Activated CD4-positive, alpha-beta T cell treated with anti-CD3 and anti-CD28 coated beads, Interleukin-2, amount 10 ng/mL, durations not matched to agents 7 days and 5 days (primary cell): ENCODE measurements around the gene ABCC1. TPM values are rescaled to one million over a fixed set of nuclear protein-coding genes. Genes with fewer than 3 reads are reported as not detected.
A peak's percentile ranks its signal among the peaks of the same experiment; 100 is the strongest.
"Not testable (repeated sequence)": the region's sequence is repeated elsewhere in the genome, so short reads cannot be mapped to it uniquely, and the experiment has no call there.

Experiments used
- CTCF ChIA-PET: fragments of 350-600 bp; sonication (Branson Sonifier 250); formaldehyde crosslinking; loops from one replicate; lab custom pipeline; 2021; ENCODE audit warnings: antibody characterized with exemption; lab: Charles Lee
- POLR2A ChIA-PET: fragments of 350-600 bp; sonication (Branson Sonifier 250); formaldehyde crosslinking; loops from one replicate; lab custom pipeline; 2021; ENCODE audit warnings: antibody characterized with exemption; lab: Charles Lee
- DNase-seq: peaks from one replicate; pipeline ENCODE4 v3.0.0-alpha.2; 2020
- H3K27ac Mint-ChIP-seq: one replicate; pipeline ENCODE4 v1.8.0; 2021; ENCODE audit warnings: mild to moderate bottlenecking, moderate library complexity, mixed read lengths
- H3K27me3 Mint-ChIP-seq: one replicate; pipeline ENCODE4 v1.8.0; 2021; ENCODE audit warnings: mixed read lengths
- H3K36me3 Mint-ChIP-seq: one replicate; pipeline ENCODE4 v1.8.0; 2021; ENCODE audit warnings: low read depth, mixed read lengths
- H3K4me1 Mint-ChIP-seq: one replicate; pipeline ENCODE4 v1.8.0; 2021; ENCODE audit warnings: mixed read lengths
- H3K4me3 Mint-ChIP-seq: one replicate; pipeline ENCODE4 v1.8.0; 2021; ENCODE audit warnings: mild to moderate bottlenecking, moderate library complexity, mixed read lengths
- H3K9me3 Mint-ChIP-seq: one replicate; pipeline ENCODE4 v1.8.0; 2021; ENCODE audit warnings: mixed read lengths
- total RNA-seq, 2 experiments: library from RNA; stranded (reverse); gene quantifications; one replicate each; pipeline ENCODE4 v1.2.3, GENCODE V29; 2021

The ABCC1 gene
- total RNA-seq, 2 experiments from 2014 or later, result 51.7 to 55.2 TPM

DNA sequence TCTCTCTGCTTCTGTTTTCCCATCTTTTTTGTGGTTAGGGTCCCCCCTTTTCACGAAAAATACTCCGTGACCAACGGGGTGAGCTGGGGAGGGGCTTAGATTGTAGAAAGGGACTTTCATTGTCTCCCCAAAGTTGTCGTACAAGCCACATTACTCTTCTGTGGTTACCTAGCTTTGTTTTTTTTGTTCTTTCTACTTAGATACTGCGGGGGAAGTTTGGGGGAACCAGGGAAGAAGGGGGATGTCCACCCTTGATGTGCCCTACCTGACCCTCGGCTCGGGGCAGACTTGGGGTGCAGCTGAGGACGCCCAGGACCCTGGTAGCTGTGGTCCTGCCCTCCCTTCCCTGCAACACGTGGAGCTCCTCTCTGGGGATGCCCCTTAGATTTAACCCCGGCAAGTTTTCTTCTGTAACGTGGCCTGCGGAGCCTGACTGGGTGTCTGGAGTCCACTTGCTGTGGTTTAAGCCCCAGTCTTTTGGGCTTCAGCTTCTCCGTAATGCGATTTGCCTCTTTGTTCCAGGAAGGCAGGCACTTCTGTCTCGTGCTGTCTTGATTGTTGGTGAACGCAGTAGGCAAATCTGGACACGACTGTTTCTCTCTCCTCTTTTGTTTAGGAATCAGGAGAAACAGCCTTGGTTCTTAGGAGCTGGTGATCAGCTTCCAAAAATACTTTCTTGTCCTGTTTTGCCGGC, 892 bp downstream of the ABCC1 start:
- H3K9me3 Mint-ChIP-seq, result no peaks in the 10 kb centered on the region
- peak overlapping the region; percentile 97 for H3K4me3 Mint-ChIP-seq
- POLR2A ChIA-PET, result interaction anchor here (1.1 kb wide), 1 partner anchor 9 kb away, joined by 11 read pairs; no protein-coding TSS in a partner anchor
- H3K4me1 Mint-ChIP-seq, result peaks cover 47% of the 10 kb centered on the region
- H3K27ac Mint-ChIP-seq, result peak overlapping the region; percentile 92
- peak; percentile 41 for DNase-seq
- H3K27me3 Mint-ChIP-seq, result no peaks in the 10 kb centered on the region
- peaks cover 22% of the 10 kb centered on the region for H3K36me3 Mint-ChIP-seq
- CTCF ChIA-PET, result interaction anchor here (1.0 to 2.5 kb wide), 5 partner anchors 9 to 77 kb away, joined by 3 to 9 read pairs (median 4); no protein-coding TSS in a partner anchor

DNA sequence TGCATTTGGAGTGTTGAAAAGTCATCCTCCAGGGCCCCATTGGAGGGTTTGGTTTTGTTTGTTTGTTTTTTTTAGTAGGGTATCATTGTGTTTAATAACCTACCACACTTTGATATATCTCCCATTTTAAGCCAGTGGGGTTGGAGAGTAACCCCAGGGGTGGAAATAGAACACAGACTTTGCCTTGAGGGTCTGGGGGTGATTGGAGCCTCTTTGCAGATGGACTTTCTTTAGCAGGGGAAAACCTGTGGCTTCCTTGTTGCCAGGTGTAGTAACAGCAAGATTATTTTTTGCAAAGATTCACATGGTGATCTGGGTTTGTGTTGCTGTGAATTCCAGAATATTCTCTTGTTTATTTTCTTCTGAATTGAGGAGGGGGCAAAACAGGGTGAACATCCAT, 1.5 kb downstream of the ABCC1 start:
- Mint-ChIP-seq H3K36me3 (peaks cover 25% of the 10 kb centered on the region), H3K27ac (peak overlapping the region; percentile 92), H3K27me3 (no peaks in the 10 kb centered on the region), H3K4me1 (peaks cover 52% of the 10 kb centered on the region), H3K4me3 (peak overlapping the region; percentile 97), H3K9me3 (no peaks in the 10 kb centered on the region)
- ChIA-PET POLR2A (interaction anchor here (1.1 kb wide), 1 partner anchor 8 kb away, joined by 11 read pairs; no protein-coding TSS in a partner anchor), CTCF (interaction anchor here (1.3 to 2.5 kb wide), 5 partner anchors 8 to 84 kb away, joined by 3 to 9 read pairs (median 4); no protein-coding TSS in a partner anchor)
- no peak for DNase-seq

DNA sequence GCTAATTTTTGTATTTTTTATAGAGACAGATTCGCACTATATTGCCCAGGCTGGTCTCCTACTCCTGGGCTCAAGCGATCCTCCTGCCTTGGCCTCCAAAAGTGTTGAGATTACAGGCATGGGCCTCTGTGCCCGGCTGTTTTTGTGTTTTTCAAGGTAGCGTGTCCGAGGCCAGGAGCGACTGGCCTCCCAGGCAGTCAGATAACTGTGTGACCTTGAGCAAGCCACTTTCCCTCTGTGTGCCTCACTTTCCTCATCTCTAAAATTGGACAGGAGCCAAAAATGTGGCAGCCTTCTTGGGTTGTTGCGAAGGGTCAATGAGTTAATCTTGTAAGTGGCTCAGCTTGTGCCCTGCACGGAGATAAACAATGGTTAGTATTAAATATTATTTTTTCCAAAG, 2.4 kb downstream of the ABCC1 start:
- DNase-seq, result no peak
- Mint-ChIP-seq H3K9me3 (no peaks in the 10 kb centered on the region), H3K27me3 (no peaks in the 10 kb centered on the region), H3K4me1 (peaks cover 62% of the 10 kb centered on the region), H3K4me3 (peak overlapping the region; percentile 97), H3K27ac (peak overlapping the region; percentile 19), H3K36me3 (peaks cover 30% of the 10 kb centered on the region)
- ChIA-PET CTCF (interaction anchor here (1.6 to 2.5 kb wide), 2 partner anchors 11 to 85 kb away, joined by 4 to 9 read pairs; no protein-coding TSS in a partner anchor), POLR2A (no interaction called here)

DNA sequence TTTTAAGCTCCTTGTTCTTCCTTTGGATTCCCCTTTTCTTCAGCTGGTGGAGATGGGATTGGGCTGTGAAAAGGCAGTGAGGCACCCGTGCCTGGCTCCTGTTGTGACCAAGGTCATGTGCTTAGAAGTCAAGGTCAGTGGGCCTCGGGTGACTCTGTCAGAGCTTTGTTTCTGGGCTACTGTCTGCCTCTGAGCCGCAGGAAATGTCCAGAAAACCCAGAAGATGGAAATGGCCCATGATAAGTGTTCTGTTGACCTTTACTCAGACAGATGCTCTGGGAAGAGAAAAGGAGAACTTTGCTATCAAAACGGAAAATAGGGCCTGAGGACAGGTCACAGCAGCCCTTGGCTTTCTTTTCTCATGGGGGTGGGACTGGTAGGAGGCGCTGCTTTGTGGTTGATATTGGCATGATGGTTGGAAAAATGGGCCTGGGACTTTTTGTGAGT, 2.9 kb downstream of the ABCC1 start:
- Mint-ChIP-seq H3K27me3 (no peaks in the 10 kb centered on the region), H3K36me3 (peaks cover 31% of the 10 kb centered on the region), H3K27ac (peak overlapping the region; percentile 19), H3K9me3 (no peaks in the 10 kb centered on the region), H3K4me3 (peak overlapping the region; percentile 97), H3K4me1 (peaks cover 64% of the 10 kb centered on the region)
- no peak for DNase-seq
- POLR2A ChIA-PET, result no interaction called here
- CTCF ChIA-PET, result interaction anchor here (1.6 to 2.5 kb wide), 2 partner anchors 12 to 85 kb away, joined by 4 to 9 read pairs; no protein-coding TSS in a partner anchor

DNA sequence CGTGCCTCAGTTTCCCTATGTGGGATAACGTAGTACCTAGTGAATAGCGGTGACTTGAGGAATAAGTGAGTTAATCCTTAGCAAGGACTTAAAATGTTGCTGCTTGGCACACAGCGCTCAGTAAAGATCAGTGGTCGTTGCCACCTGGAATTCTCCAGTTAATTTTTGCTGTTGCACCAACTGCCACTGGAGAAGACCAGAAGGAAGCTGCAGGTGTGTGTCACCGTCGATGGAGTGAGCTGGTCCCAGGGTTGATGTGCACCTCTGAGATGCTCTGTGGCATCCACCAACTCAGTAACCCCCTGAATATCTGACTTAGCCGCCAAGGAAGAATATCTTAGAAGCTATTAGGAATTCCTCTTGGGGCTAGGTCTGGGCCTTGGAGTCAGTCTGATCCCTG, 4.1 kb downstream of the ABCC1 start:
- ChIA-PET POLR2A (no interaction called here), CTCF (interaction anchor here (1.0 to 1.2 kb wide), 2 partner anchors 13 to 25 kb away, joined by 4 to 5 read pairs; no protein-coding TSS in a partner anchor)
- H3K27ac Mint-ChIP-seq, result peak overlapping the region; percentile 57
- DNase-seq, result no peak
- no peaks in the 10 kb centered on the region for H3K27me3 Mint-ChIP-seq
- H3K9me3 Mint-ChIP-seq, result no peaks in the 10 kb centered on the region
- peaks cover 33% of the 10 kb centered on the region for H3K36me3 Mint-ChIP-seq
- H3K4me1 Mint-ChIP-seq, result peaks cover 72% of the 10 kb centered on the region
- H3K4me3 Mint-ChIP-seq, result no peak overlapping the region

DNA sequence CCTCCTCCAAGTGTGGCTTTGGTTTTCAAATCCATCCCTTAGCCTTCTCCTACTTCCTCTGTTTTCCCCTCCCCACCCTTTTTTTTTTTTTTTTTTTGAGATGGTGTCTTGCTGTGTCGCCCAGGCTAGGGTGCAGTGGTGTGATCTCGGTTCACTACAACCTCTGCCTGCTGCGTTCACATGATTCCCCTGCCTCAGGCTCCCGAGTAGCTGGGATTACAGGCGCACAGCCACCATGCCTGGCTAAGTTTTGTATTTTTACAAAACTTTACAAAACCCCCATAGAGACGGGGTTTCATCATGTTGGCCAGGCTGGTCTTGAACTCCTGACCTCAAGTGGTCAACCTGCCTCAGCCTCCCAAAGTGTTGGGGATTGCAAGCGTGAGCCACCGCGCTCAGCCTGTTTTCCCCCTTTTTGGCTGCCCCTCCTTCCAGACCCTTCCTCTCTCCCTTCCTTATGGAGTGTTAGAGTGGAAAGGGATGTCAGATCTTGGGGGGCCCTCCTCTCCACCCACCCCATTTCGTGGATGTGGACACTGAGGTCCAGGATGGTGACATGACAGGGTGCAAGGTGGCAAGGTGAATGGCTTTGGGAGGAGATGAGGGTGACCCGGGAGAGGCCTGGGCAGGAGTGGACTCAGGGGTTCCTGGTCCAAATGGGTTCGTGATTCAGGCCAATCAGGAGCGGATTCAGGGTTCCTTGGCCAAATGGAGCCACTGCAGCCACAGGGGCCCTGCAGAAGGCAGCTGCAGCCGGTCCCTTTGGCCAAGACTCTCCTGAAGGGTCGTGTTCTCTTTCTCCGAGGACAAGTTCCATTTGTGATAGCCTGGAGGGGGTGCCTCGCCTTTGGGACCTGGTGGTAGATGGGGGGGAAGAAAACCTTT, 4.8 kb downstream of the ABCC1 start:
- Mint-ChIP-seq H3K36me3 (peaks cover 39% of the 10 kb centered on the region), H3K27me3 (no peaks in the 10 kb centered on the region), H3K9me3 (no peaks in the 10 kb centered on the region), H3K4me3 (no peak overlapping the region), H3K27ac (no peak overlapping the region), H3K4me1 (peaks cover 73% of the 10 kb centered on the region)
- POLR2A ChIA-PET, result no interaction called here
- CTCF ChIA-PET, result interaction anchor here (1.0 to 1.2 kb wide), 2 partner anchors 14 to 24 kb away, joined by 4 to 5 read pairs; no protein-coding TSS in a partner anchor
- no peak for DNase-seq

DNA sequence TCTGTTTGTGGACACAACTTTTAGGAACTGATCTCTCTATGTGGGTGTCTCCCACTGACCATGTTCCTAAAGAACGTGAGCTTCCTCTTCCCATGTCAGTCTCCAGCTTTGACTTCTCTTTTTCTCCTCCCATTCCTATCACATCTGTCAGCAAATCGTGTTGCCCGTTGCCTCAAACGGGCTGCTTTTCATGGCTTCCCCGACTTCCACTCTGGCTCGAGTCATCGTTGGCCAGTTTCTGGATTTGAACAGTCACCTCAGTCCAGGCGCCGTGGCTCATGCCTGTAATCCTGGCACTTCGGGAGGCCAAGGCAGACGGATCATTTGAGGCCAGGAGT, 5.4 kb downstream of the ABCC1 start:
- ChIA-PET CTCF (no interaction called here), POLR2A (no interaction called here)
- Mint-ChIP-seq H3K36me3 (peaks cover 39% of the 10 kb centered on the region), H3K27ac (peak overlapping the region; percentile 72), H3K4me3 (no peak overlapping the region), H3K4me1 (peaks cover 79% of the 10 kb centered on the region), H3K9me3 (no peaks in the 10 kb centered on the region), H3K27me3 (no peaks in the 10 kb centered on the region)
- DNase-seq, result no peak

DNA sequence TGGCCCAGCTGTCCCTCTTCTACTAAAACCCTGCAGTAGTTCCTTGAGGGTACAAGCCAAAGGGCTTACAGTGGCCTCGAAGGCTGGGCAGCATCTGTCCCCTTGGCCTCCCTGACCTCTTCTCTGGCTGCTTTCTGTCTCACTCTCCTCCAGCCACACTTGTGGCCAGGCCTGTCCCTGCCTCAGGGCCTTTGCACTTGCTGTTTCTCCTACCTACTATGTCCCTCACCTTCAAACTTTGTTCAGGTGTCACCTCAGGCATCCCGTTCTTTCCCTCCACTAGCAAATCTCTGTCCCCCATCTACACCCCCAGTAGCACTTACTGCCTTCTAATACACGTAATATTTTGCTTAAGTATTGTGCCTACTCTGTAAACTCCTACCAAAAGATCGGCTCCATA, 6.0 kb downstream of the ABCC1 start:
- no peaks in the 10 kb centered on the region for H3K27me3 Mint-ChIP-seq
- ChIA-PET CTCF (interaction anchor here (1.2 to 1.3 kb wide), 2 partner anchors 7 to 9 kb away, joined by 4 to 5 read pairs; no protein-coding TSS in a partner anchor), POLR2A (no interaction called here)
- peaks cover 42% of the 10 kb centered on the region for H3K36me3 Mint-ChIP-seq
- H3K27ac Mint-ChIP-seq, result peak overlapping the region; percentile 74
- H3K4me1 Mint-ChIP-seq, result peaks cover 83% of the 10 kb centered on the region
- H3K9me3 Mint-ChIP-seq, result no peaks in the 10 kb centered on the region
- no peak overlapping the region for H3K4me3 Mint-ChIP-seq
- DNase-seq, result no peak

DNA sequence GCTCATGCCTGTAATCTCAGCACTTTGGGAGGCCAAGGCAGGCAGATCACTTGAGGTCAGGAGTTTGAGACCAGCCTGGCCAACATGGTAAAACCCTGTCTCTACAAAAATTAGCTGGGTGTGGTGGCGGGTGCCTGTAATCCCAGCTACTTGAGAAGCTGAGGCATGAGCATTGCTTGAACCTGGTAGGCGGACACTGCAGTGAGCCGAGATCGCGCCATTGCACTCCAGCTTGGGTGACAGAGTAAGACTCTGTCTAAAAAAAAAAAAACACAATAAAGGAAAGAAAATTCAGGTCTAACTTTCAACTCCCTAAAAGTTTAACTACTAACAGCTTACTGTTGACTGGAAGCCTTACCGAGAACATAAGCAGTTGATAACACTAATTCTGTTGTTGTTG, 6.7 kb downstream of the ABCC1 start:
- H3K9me3 Mint-ChIP-seq, POLR2A ChIA-PET, H3K27me3 Mint-ChIP-seq: not testable (repeated sequence)
- CTCF ChIA-PET, result interaction anchor here (0.6 to 1.6 kb wide), 5 partner anchors 8 to 60 kb away, joined by 3 to 5 read pairs (median 4); no protein-coding TSS in a partner anchor
- Mint-ChIP-seq H3K36me3 (peaks cover 40% of the 10 kb centered on the region), H3K4me3 (peak overlapping the region; percentile 3), H3K4me1 (peaks cover 85% of the 10 kb centered on the region), H3K27ac (peak overlapping the region; percentile 74)
- DNase-seq, result peak; percentile 31

DNA sequence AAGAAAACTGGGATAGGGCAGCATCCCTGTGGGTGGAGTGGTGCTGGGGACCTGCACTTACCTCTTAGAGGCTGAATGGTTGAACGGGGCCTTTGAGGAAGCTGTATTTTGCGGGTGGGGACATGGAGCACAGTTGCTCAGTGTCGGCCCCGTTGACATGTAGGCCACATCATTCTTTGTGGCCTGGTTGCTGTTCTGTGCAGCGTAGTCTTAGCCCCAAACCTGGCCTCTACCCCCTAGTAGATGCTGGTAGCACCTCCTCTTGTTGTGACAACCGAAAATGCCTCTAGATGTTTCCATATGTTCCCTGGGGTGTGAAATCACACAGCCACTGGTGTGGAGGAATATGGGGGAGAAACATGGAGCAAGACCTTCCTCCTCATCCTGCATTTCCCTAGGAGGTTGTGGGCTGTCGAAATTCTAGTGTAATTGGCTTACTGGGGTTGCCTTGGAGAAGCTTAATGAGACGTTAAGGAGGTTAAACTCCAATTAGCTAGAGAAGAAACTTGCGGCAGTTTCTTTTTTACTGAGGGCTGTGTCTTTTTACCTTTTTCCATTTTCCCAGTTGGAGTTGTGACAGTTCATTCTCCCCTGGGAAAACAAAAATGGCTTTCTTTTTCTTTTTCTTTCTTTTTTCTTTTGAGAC, 9.4 kb downstream of the ABCC1 start:
- H3K4me1 Mint-ChIP-seq, result peaks cover 82% of the 10 kb centered on the region
- H3K36me3 Mint-ChIP-seq, result peaks cover 48% of the 10 kb centered on the region
- ChIA-PET CTCF (interaction anchor here (0.9 to 2.1 kb wide), 5 partner anchors 8 to 73 kb away, joined by 3 to 6 read pairs (median 4); no protein-coding TSS in a partner anchor), POLR2A (interaction anchor here (1.8 kb wide), 1 partner anchor 9 kb away, joined by 11 read pairs; no protein-coding TSS in a partner anchor)
- H3K27ac Mint-ChIP-seq, result peak overlapping the region; percentile 70
- no peaks in the 10 kb centered on the region for H3K27me3 Mint-ChIP-seq
- peaks cover 11% of the 10 kb centered on the region for H3K9me3 Mint-ChIP-seq
- H3K4me3 Mint-ChIP-seq, result no peak overlapping the region
- no peak for DNase-seq

DNA sequence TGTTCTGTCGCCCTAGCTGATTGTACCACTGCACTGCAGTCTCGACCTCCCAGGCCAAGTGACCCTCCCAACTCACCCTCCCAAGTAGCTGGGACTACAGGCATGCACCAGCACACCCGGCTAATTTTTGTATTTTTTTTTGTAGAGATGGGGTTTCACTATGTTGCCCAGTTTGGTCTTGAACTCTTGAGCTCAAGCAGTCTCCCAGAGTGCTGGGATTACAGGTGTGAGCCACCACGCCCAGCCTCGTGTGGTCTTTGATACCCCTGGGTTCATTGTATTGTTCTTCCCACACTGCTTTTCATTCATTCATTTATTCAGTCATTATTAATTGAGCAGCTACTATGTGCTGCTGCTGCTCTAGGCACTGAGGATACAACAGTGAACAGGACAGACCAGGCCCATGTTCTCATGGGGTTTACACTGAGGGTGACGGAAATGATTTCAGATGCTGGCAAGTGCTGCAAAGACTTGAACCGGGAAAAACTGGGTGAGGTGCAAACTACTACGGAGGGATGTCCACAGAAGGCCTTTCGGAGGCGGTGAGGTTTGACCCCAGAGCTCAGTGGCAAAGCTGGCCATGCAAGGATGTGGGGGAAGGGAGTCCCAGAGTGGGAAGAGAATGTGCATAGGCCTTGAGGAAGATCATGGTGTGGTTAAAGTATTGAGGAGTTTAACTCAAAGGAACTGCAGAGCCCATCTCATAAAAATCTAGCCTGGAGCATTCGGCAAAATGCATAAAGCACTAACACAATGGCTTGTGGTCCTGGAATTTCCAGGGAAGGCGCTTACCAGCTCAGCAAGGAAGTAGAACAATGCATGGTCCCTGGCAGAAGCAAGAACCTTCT, 10.9 kb downstream of the ABCC1 start:
- H3K4me1 Mint-ChIP-seq, result peaks cover 78% of the 10 kb centered on the region
- CTCF ChIA-PET, result interaction anchor here (0.6 to 1.9 kb wide), 5 partner anchors 9 to 71 kb away, joined by 3 to 6 read pairs (median 3); no protein-coding TSS in a partner anchor
- H3K27ac Mint-ChIP-seq, result peak overlapping the region; percentile 95
- POLR2A ChIA-PET, result interaction anchor here (0.6 to 1.8 kb wide), 2 partner anchors 10 to 57 kb away, joined by 6 to 11 read pairs; no protein-coding TSS in a partner anchor
- peaks cover 15% of the 10 kb centered on the region for H3K9me3 Mint-ChIP-seq
- peak overlapping the region; percentile 69 for H3K4me3 Mint-ChIP-seq
- no peak for DNase-seq
- no peaks in the 10 kb centered on the region for H3K27me3 Mint-ChIP-seq
- peaks cover 53% of the 10 kb centered on the region for H3K36me3 Mint-ChIP-seq
